ENCODE results near the gene DDX54.

- no peak for TF ChIP-seq CTCF (IDR thresholded peaks at IDR 0.05)
- TF ChIP-seq POLR2A (IDR thresholded peaks at IDR 0.05): no peak
Measured at GRCh38 chr12:113134071-113134470, 51.2 kb downstream of the DDX54 start.
